ENCODE measurements around the gene CLEC2B.
A peak's percentile ranks its signal among the peaks of the same experiment; 100 is the strongest.

- TF ChIP-seq, protein P1, sequence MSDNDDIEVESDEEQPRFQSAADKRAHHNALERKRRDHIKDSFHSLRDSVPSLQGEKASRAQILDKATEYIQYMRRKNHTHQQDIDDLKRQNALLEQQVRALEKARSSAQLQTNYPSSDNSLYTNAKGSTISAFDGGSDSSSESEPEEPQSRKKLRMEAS (IDR thresholded peaks at IDR 0.05) = no peak
- TF ChIP-seq CTCF (IDR thresholded peaks at IDR 0.05; ENCODE audit: low read depth, low read length, missing input control) (no peak), REST (IDR thresholded peaks at IDR 0.05) (peak; percentile 1), JUND (IDR thresholded peaks at IDR 0.05) (no peak), TAF1 (conservative IDR thresholded peaks at IDR 0.05) (no peak), RXRA (IDR thresholded peaks at IDR 0.05) (no peak), ATF3 (IDR thresholded peaks at IDR 0.05) (no peak), GABPA (IDR thresholded peaks at IDR 0.05 in 1 of 2, conservative IDR thresholded peaks at IDR 0.05 in 1 of 2) (no peak), RAD21 (IDR thresholded peaks at IDR 0.05) (peak in 1 of 2 donors; percentile 8), FOXA1 (IDR thresholded peaks at IDR 0.05) (no peak), EGR1 (IDR thresholded peaks at IDR 0.05; ENCODE audit: low read depth in 2 of 2) (no peak), ZBTB33 (IDR thresholded peaks at IDR 0.05) (no peak), YY1 (IDR thresholded peaks at IDR 0.05) (no peak), NR2F2 (IDR thresholded peaks at IDR 0.05) (no peak)
These were observed 1.2 kb upstream of the CLEC2B start for GRCh38 chr12:9870286-9870866.
